HepG2 (cell line): ENCODE data around the gene ACBD5. TPM values are rescaled to one million over a fixed set of nuclear protein-coding genes. Genes with fewer than 3 reads are reported as not detected.

Experiments
- ATF6 ChIP-seq: sonication (generic); formaldehyde crosslinking; conservative IDR thresholded peaks from 2 replicates; pipeline ENCODE4 v1.4.0; 2020; ENCODE audit warnings: missing genetic modification reagents
- CENPT ChIP-seq: sonication (generic); formaldehyde crosslinking; IDR thresholded peaks from 2 replicates; pipeline ENCODE4 v1.8.0; 2022; ENCODE audit warnings: low read depth, mild to moderate bottlenecking, moderate library complexity, missing genetic modification reagents
- GMEB1 ChIP-seq: sonication (generic); formaldehyde crosslinking; IDR thresholded peaks from 2 replicates; pipeline ENCODE4 v1.5.1; 2020; ENCODE audit warnings: missing genetic modification reagents, mild to moderate bottlenecking, borderline replicate concordance
- HDAC1 ChIP-seq: sonication (generic); formaldehyde crosslinking; IDR thresholded peaks from 2 replicates; pipeline ENCODE4 v1.5.1; 2020; ENCODE audit warnings: mild to moderate bottlenecking, missing genetic modification reagents
- KMT2B ChIP-seq: IDR thresholded peaks from 2 replicates; pipeline ENCODE4 v1.6.1; 2016; ENCODE audit warnings: missing genetic modification reagents, missing compliant biosample characterization
- PRDM10 ChIP-seq: sonication (generic); formaldehyde crosslinking; IDR thresholded peaks from 2 replicates; pipeline ENCODE4 v1.4.0; 2020; ENCODE audit warnings: low read depth, missing genetic modification reagents
- THRA ChIP-seq: sonication (generic); formaldehyde crosslinking; IDR thresholded peaks from 2 replicates; pipeline ENCODE4 v1.4.0; 2020; ENCODE audit warnings: missing genetic modification reagents, borderline replicate concordance
- ZBTB34 ChIP-seq: sonication (generic); formaldehyde crosslinking; IDR thresholded peaks from 2 replicates; pipeline ENCODE4 v1.8.0; 2022; ENCODE audit warnings: mild to moderate bottlenecking, missing genetic modification reagents
- ZNF281 ChIP-seq: sonication (generic); formaldehyde crosslinking; IDR thresholded peaks from 2 replicates; pipeline ENCODE4 v1.4.0; 2020; ENCODE audit warnings: missing genetic modification reagents, borderline replicate concordance
- ZNF34 ChIP-seq: sonication (generic); formaldehyde crosslinking; IDR thresholded peaks from 2 replicates; pipeline ENCODE4 v1.4.0; 2020; ENCODE audit warnings: mild to moderate bottlenecking, missing genetic modification reagents, borderline replicate concordance
- polyA plus RNA-seq, 8 experiments: library from polyadenylated mRNA; depleted of rRNA in 3 of 8; stranded (reverse) in 7 of 8; unstranded in 1 of 8; fragments of >200 nt; fragmentation: Illumina TruSeq in 4 of 8; extraction: Trizol in 4 of 8; gene quantifications; 2 replicates each; pipeline versions ENCODE4 v1.2.1 to v1.2.3, GENCODE V29; 2011 to 2016; ENCODE audit warnings: low read depth in 4 of 8, missing spikeins in 1 of 8, mixed read lengths in 1 of 8; ENCODE audit not compliant: insufficient read depth in 1 of 8
- total RNA-seq, 5 experiments: library from RNA; depleted of rRNA; stranded (reverse); fragments of >200 nt; fragmentation: Illumina TruSeq; extraction: Trizol; gene quantifications; 2 replicates each; pipeline ENCODE4 v1.2.3, GENCODE V29; 2016; ENCODE audit warnings: low read depth in 1 of 5

ACBD5 gene
- total and polyA plus RNA-seq, 2 of the 13 experiments (the other 11 are each of a cell fraction or from before 2014, with no cell fraction given): 10.3 to 14.8 TPM

- TF ChIP-seq THRA (CRISPR knock-in tag): 0 out of 2 replicates have a peak, but pooled peaks have one; percentile 12
- TF ChIP-seq ZNF281 (CRISPR knock-in tag): peak; percentile 44; the same call in 1 of the 2 replicates
- TF ChIP-seq ZBTB34 (CRISPR knock-in tag): no peak
- TF ChIP-seq ZNF34 (CRISPR knock-in tag): no peak
- no peak for TF ChIP-seq ATF6 (CRISPR knock-in tag)
- TF ChIP-seq HDAC1 (CRISPR knock-in tag): peak; percentile 93
- TF ChIP-seq KMT2B (CRISPR knock-in tag): peak; percentile 66; the same call in 1 of the 2 replicates
- TF ChIP-seq PRDM10 (CRISPR knock-in tag): 0 out of 2 replicates have a peak, but pooled peaks have one; percentile 18
- TF ChIP-seq CENPT (CRISPR knock-in tag): peak; percentile 61; the same call in 1 of the 2 replicates
- peak; percentile 99 for TF ChIP-seq GMEB1 (CRISPR knock-in tag)
Observed at GRCh38 chr10:27155066-27155754, 85.4 kb downstream of the ACBD5 start, which contains the start of gene MASTL (continued).
